ENCODE measurements around the gene BTRC. TPM values are rescaled to one million over a fixed set of nuclear protein-coding genes. Genes with fewer than 3 reads are reported as not detected.

Gene BTRC
- polyA plus RNA-seq, 3 donors, result 26.8 to 28.3 (median 27.0) TPM

- DNase-seq (ENCODE audit: low read depth in 3 of 3, low spot score in 2 of 3), result no peak
These were observed 210.6 kb downstream of the BTRC start for GRCh38 chr10:101564490-101564991.

- no peak for DNase-seq (ENCODE audit: low read depth in 3 of 3, low spot score in 2 of 3)
These were observed 211.5 kb downstream of the BTRC start for GRCh38 chr10:101565370-101565900.

- no peak for DNase-seq (ENCODE audit: low read depth in 3 of 3, low spot score in 2 of 3)
These were observed 212.0 kb downstream of the BTRC start for GRCh38 chr10:101565936-101566332.

GRCh38 chr10:101566333-101567164 lies 212.6 kb downstream of the BTRC start:
- no peak for DNase-seq (ENCODE audit: low read depth in 3 of 3, low spot score in 2 of 3)

GRCh38 chr10:101567165-101568006 lies 213.4 kb downstream of the BTRC start:
- DNase-seq (ENCODE audit: low read depth in 3 of 3, low spot score in 2 of 3), result no peak

- DNase-seq (ENCODE audit: low read depth in 3 of 3, low spot score in 2 of 3), result no peak
These were observed 214.2 kb downstream of the BTRC start for GRCh38 chr10:101568054-101568745.

- no peak for DNase-seq (ENCODE audit: low read depth in 3 of 3, low spot score in 2 of 3)
These were observed 215.3 kb downstream of the BTRC start for GRCh38 chr10:101569323-101569621.

GRCh38 chr10:101569622-101570427 lies 215.9 kb downstream of the BTRC start:
- peak in 1 of 3 donors; percentile 56 for DNase-seq (ENCODE audit: low read depth in 3 of 3, low spot score in 2 of 3)

- no peak for DNase-seq (ENCODE audit: low read depth in 3 of 3, low spot score in 2 of 3)
These were observed 216.7 kb downstream of the BTRC start for GRCh38 chr10:101570428-101571270.

GRCh38 chr10:101571271-101571925 lies 217.4 kb downstream of the BTRC start:
- DNase-seq (ENCODE audit: low read depth in 3 of 3, low spot score in 2 of 3), result no peak

- no peak for DNase-seq (ENCODE audit: low read depth in 3 of 3, low spot score in 2 of 3)
These were observed 218.2 kb downstream of the BTRC start for GRCh38 chr10:101572126-101572525.

GRCh38 chr10:101572785-101573184 lies 218.8 kb downstream of the BTRC start:
- no peak for DNase-seq (ENCODE audit: low read depth in 3 of 3, low spot score in 2 of 3)

GRCh38 chr10:101573885-101574753 lies 220.2 kb downstream of the BTRC start:
- DNase-seq (ENCODE audit: low read depth in 3 of 3, low spot score in 2 of 3), result no peak

- no peak for DNase-seq (ENCODE audit: low read depth in 3 of 3, low spot score in 2 of 3)
These were observed 221.1 kb downstream of the BTRC start for GRCh38 chr10:101575091-101575490.

- no peak for DNase-seq (ENCODE audit: low read depth in 3 of 3, low spot score in 2 of 3)
These were observed 221.7 kb downstream of the BTRC start for GRCh38 chr10:101575580-101576210.

GRCh38 chr10:101576211-101576863 lies 222.4 kb downstream of the BTRC start:
- no peak for DNase-seq (ENCODE audit: low read depth in 3 of 3, low spot score in 2 of 3)

All from right renal cortex interstitium (tissue), 3 donors.